BLaER1 (cell line): ENCODE data around the gene FKBP6.
"Not testable (repeated sequence)": the region's sequence is repeated elsewhere in the genome, so short reads cannot be mapped to it uniquely, and the experiment has no call there.

Experiments
- H3K27ac ChIP-seq: shearing (Covaris generic); formaldehyde crosslinking; 2 replicates; pipeline ENCODE4 v1.8.1; 2022
- H3K27me3 ChIP-seq: shearing (Covaris generic); formaldehyde crosslinking; 2 replicates; pipeline ENCODE4 v1.8.1; 2022
- H3K36me3 ChIP-seq: shearing (Covaris generic); formaldehyde crosslinking; 2 replicates; pipeline ENCODE4 v1.8.1; 2022
- H3K4me1 ChIP-seq: shearing (Covaris generic); formaldehyde crosslinking; 2 replicates; pipeline ENCODE4 v1.8.1; 2022
- H3K4me2 ChIP-seq: shearing (Covaris generic); formaldehyde crosslinking; 2 replicates; pipeline ENCODE4 v1.8.1; 2022
- H3K4me3 ChIP-seq: shearing (Covaris generic); formaldehyde crosslinking; 2 replicates; pipeline ENCODE4 v1.8.1; 2022
- H3K9ac ChIP-seq: shearing (Covaris generic); formaldehyde crosslinking; 2 replicates; pipeline ENCODE4 v1.8.1; 2022
- H3K9me3 ChIP-seq: shearing (Covaris generic); formaldehyde crosslinking; 2 replicates; pipeline ENCODE4 v1.8.1; 2022
- H4K20me1 ChIP-seq: shearing (Covaris generic); formaldehyde crosslinking; 2 replicates; pipeline ENCODE4 v1.8.1; 2022
- Cebpa-rat ChIP-seq: shearing (Covaris generic); IDR thresholded peaks from 2 replicates; pipeline ENCODE4 v1.8.1; 2022

FKBP6 gene

GRCh38 chr7:73394422-73394821 lies 66.5 kb downstream of the FKBP6 start:
- Histone ChIP-seq H3K4me1 (peaks cover 7% of the 10 kb centered on the region), H4K20me1 (no peaks in the 10 kb centered on the region), H3K27ac (no peak overlapping the region), H3K9ac (no peak overlapping the region), H3K9me3 (peaks cover 11% of the 10 kb centered on the region; the same call in 1 of the 2 replicates), H3K4me2 (no peak overlapping the region), H3K27me3 (no peaks in the 10 kb centered on the region), H3K36me3 (no peaks in the 10 kb centered on the region), H3K4me3 (no peak overlapping the region)
- no peak for TF ChIP-seq Cebpa-rat

GRCh38 chr7:73395538-73396503 lies 67.9 kb downstream of the FKBP6 start:
- Histone ChIP-seq H3K36me3 (no peaks in the 10 kb centered on the region), H3K27me3 (no peaks in the 10 kb centered on the region), H3K9ac (no peak overlapping the region), H3K9me3 (0 out of 2 replicates have a peak, but pooled peaks cover 1% of the 10 kb centered on the region), H4K20me1 (no peaks in the 10 kb centered on the region), H3K4me3 (no peak overlapping the region), H3K27ac (no peak overlapping the region), H3K4me2 (no peak overlapping the region), H3K4me1 (peaks cover 7% of the 10 kb centered on the region)
- no peak for TF ChIP-seq Cebpa-rat

- Histone ChIP-seq H3K4me3 (no peak overlapping the region), H3K9ac (no peak overlapping the region), H3K4me2 (peak overlapping the region; percentile 44)
Observed at GRCh38 chr7:73397521-73398281, 69.7 kb downstream of the FKBP6 start.

GRCh38 chr7:73399185-73400050 lies 71.5 kb downstream of the FKBP6 start:
- not testable (repeated sequence) for H3K4me2 ChIP-seq, H3K4me1 ChIP-seq, H3K9ac ChIP-seq, H3K27me3 ChIP-seq, H3K36me3 ChIP-seq, H3K27ac ChIP-seq, H3K4me3 ChIP-seq, H3K9me3 ChIP-seq, H4K20me1 ChIP-seq

More at GRCh38 chr7:73397521-73398281, 69.7 kb downstream of the FKBP6 start:
- Histone ChIP-seq H4K20me1 (no peaks in the 10 kb centered on the region), H3K9me3 (no peaks in the 10 kb centered on the region), H3K4me1 (peaks cover 7% of the 10 kb centered on the region), H3K27ac (no peak overlapping the region), H3K36me3 (no peaks in the 10 kb centered on the region), H3K27me3 (no peaks in the 10 kb centered on the region)
- no peak for TF ChIP-seq Cebpa-rat

GRCh38 chr7:73404860-73405259 lies 76.9 kb downstream of the FKBP6 start:
- H3K36me3 ChIP-seq, H3K4me3 ChIP-seq, H4K20me1 ChIP-seq, H3K27me3 ChIP-seq, H3K9me3 ChIP-seq, H3K9ac ChIP-seq, H3K4me2 ChIP-seq, H3K27ac ChIP-seq, H3K4me1 ChIP-seq: not testable (repeated sequence)
